SK-N-SH (cell line): Measurements from ENCODE around the gene TTC38. TPM values are rescaled to one million over a fixed set of nuclear protein-coding genes. Genes with fewer than 3 reads are reported as not detected.

ENCODE experiments used
- CTCF ChIA-PET: fragments of 300-600, 350-600 bp; formaldehyde crosslinking; extraction: SDS; loops from one replicate; lab custom pipeline; 2021; lab: Yijun Ruan, JAX
- POLR2A ChIA-PET: fragments of 350-600 bp; sonication (Branson Sonifier 250); formaldehyde crosslinking; extraction: SDS; loops from one replicate; lab custom pipeline; 2020; ENCODE audit warnings: antibody characterized with exemption, inconsistent platforms; lab: Yijun Ruan, JAX
- DNase-seq: peaks from one replicate; pipeline ENCODE4 v3.0.0; 2012
- H2AFZ ChIP-seq: fragments of 200-600 bp; sonication (generic); 2 replicates; pipeline ENCODE4 v1.8.1; 2016; ENCODE audit warnings: antibody characterized with exemption, mild to moderate bottlenecking, low read depth
- H3F3A ChIP-seq: fragments of 200-600 bp; sonication (generic); replicated peaks from 2 replicates; pipeline ENCODE3; 2016; ENCODE audit warnings: antibody characterized with exemption, mild to moderate bottlenecking; ENCODE audit not compliant: insufficient read depth
- H3K27ac ChIP-seq, 2 experiments: fragments of 200-500 bp in 1 of 2; fragments of 200-600 bp in 1 of 2; sonication (Bioruptor generic) in 1 of 2; sonication (generic), shearing (Covaris generic) in 1 of 2; 2 replicates each; pipeline versions ENCODE4 v1.5.1 to v1.6.1; 2014 to 2016; ENCODE audit warnings: low read depth in 2 of 2, inconsistent platforms in 1 of 2, low read length in 1 of 2, mild to moderate bottlenecking in 1 of 2, mixed read lengths in 1 of 2
- H3K27me3 ChIP-seq: fragments of 200-600 bp; sonication (generic), shearing (Covaris generic); 2 replicates; pipeline ENCODE4 v1.6.1; 2016; ENCODE audit warnings: mixed run types; ENCODE audit not compliant: insufficient read depth
- H3K36me3 ChIP-seq, 2 experiments: fragments of 200-500 bp in 1 of 2; fragments of 200-600 bp in 1 of 2; sonication (Bioruptor generic) in 1 of 2; sonication (generic) in 1 of 2; replicated peaks in 1 of 2; 2 replicates each; pipeline versions ENCODE3 to v1.5.1; 2014 to 2016; ENCODE audit warnings: low read length in 1 of 2, mild to moderate bottlenecking in 1 of 2; ENCODE audit not compliant: insufficient read depth in 2 of 2, control insufficient read depth in 1 of 2
- H3K4me1 ChIP-seq, 2 experiments: fragments of 200-500 bp in 1 of 2; fragments of 200-600 bp in 1 of 2; sonication (Bioruptor generic) in 1 of 2; sonication (generic), shearing (Covaris generic) in 1 of 2; 2 replicates each; pipeline versions ENCODE4 v1.5.1 to v1.6.1; 2014 to 2016; ENCODE audit warnings: low read depth in 1 of 2, low read length in 1 of 2, mixed run types in 1 of 2; ENCODE audit not compliant: insufficient read depth in 2 of 2, control insufficient read depth in 1 of 2
- H3K4me2 ChIP-seq: fragments of 200-600 bp; sonication (generic), shearing (Covaris generic); 2 replicates; pipeline ENCODE4 v1.6.1; 2017; ENCODE audit warnings: mixed run types
- H3K4me3 ChIP-seq, 2 experiments: fragments of 200-500 bp in 1 of 2; fragments of 200-600 bp in 1 of 2; sonication (Bioruptor generic) in 1 of 2; sonication (generic), shearing (Covaris generic) in 1 of 2; 2 replicates each; pipeline versions ENCODE4 v1.5.1 to v1.8.1; 2014 to 2016; ENCODE audit warnings: low read depth in 2 of 2, inconsistent platforms in 1 of 2, low read length in 1 of 2, mild to moderate bottlenecking in 1 of 2, mixed read lengths in 1 of 2, moderate library complexity in 1 of 2
- H3K79me2 ChIP-seq: fragments of 200-600 bp; sonication (generic); 2 replicates; pipeline ENCODE4 v1.8.1; 2017; ENCODE audit warnings: mild to moderate bottlenecking; ENCODE audit not compliant: insufficient read depth
- H3K9ac ChIP-seq: fragments of 200-600 bp; sonication (generic); 2 replicates; pipeline ENCODE4 v1.6.1; 2017; ENCODE audit warnings: mixed run types
- H3K9me2 ChIP-seq: fragments of 200-600 bp; sonication (generic); 2 replicates; pipeline ENCODE4 v1.6.1; 2017; ENCODE audit warnings: mixed run types
- H3K9me3 ChIP-seq: fragments of 200-600 bp; sonication (generic); 2 replicates; pipeline ENCODE4 v1.6.1; 2017; ENCODE audit warnings: mixed run types, mild to moderate bottlenecking, moderate library complexity
- H4K20me1 ChIP-seq: fragments of 200-600 bp; sonication (generic); 2 replicates; pipeline ENCODE4 v1.6.1; 2017; ENCODE audit warnings: mild to moderate bottlenecking, mixed run types; ENCODE audit not compliant: insufficient read depth
- ELF1 ChIP-seq: IDR thresholded peaks from 2 replicates; pipeline ENCODE4 v1.4.0; 2012
- FOXM1 ChIP-seq: IDR thresholded peaks from 2 replicates; pipeline ENCODE4 v1.4.0; 2012; ENCODE audit warnings: low read depth, mild to moderate bottlenecking
- JUND ChIP-seq: IDR thresholded peaks from 2 replicates; pipeline ENCODE4 v1.4.0; 2012
- MEF2A ChIP-seq: IDR thresholded peaks from 2 replicates; pipeline ENCODE4 v1.4.0; 2012; ENCODE audit warnings: low read depth, borderline replicate concordance
- MXI1 ChIP-seq: IDR thresholded peaks from 2 replicates; pipeline ENCODE4 v1.6.1; 2012; ENCODE audit warnings: mild to moderate bottlenecking, low read depth, low read length, improper control_type of control experiment
- NFIC ChIP-seq: IDR thresholded peaks from 2 replicates; pipeline ENCODE4 v1.4.0; 2012; ENCODE audit warnings: borderline replicate concordance
- RFX5 ChIP-seq: IDR thresholded peaks from 2 replicates; pipeline ENCODE4 v1.6.1; 2012; ENCODE audit warnings: mild to moderate bottlenecking, improper control_type of control experiment, low read length
- SIN3A ChIP-seq: IDR thresholded peaks from 2 replicates; pipeline ENCODE4 v1.6.1; 2012; ENCODE audit warnings: low read depth, mild to moderate bottlenecking, low read length, moderate library complexity, borderline replicate concordance
- TAF1 ChIP-seq: IDR thresholded peaks from 2 replicates; pipeline ENCODE4 v1.6.1; 2012; ENCODE audit warnings: low read depth, mild to moderate bottlenecking, low read length, moderate library complexity, borderline replicate concordance
- TCF12 ChIP-seq: IDR thresholded peaks from 2 replicates; pipeline ENCODE4 v1.4.0; 2012
- WGBS: methylation state at CpG from one replicate; pipeline ENCODE4 v1.1.6; 2017; ENCODE audit warnings: low lambda C conversion rate; 5-methylcytosine and 5-hydroxymethylcytosine counted together
- polyA plus RNA-seq, 3 experiments: library from polyadenylated mRNA; depleted of rRNA; stranded (reverse); fragments of >200 nt; gene quantifications; 2 replicates each; pipeline ENCODE4 v1.2.3, GENCODE V29; 2012
- TF ChIP-seq, protein P1 (sequence below): IDR thresholded peaks from 2 replicates; pipeline ENCODE4 v1.6.1; 2012; ENCODE audit warnings: mild to moderate bottlenecking, low read depth, low read length, moderate library complexity
- TF ChIP-seq, protein P2 (sequence below): IDR thresholded peaks from 2 replicates; pipeline ENCODE4 v1.4.0; 2012; ENCODE audit warnings: low read depth, borderline replicate concordance
- TF ChIP-seq, protein P3 (sequence below): IDR thresholded peaks from 2 replicates; pipeline ENCODE4 v1.4.0; 2012; ENCODE audit warnings: low read depth, borderline replicate concordance
- TF ChIP-seq, protein P4 (sequence below): fragments of 150-350 bp; IDR thresholded peaks from 2 replicates; pipeline ENCODE4 v1.6.1; 2017; ENCODE audit warnings: antibody characterized with exemption, low read length, low read depth, borderline replicate concordance
- TF ChIP-seq, protein P5 (sequence below): fragments of 150-350 bp; IDR thresholded peaks from 2 replicates; pipeline ENCODE4 v1.6.1; 2016; ENCODE audit warnings: mild to moderate bottlenecking, low read depth, low read length

Gene TTC38
- polyA plus RNA-seq, 1 of the 3 experiments (the other 2 are of a cell fraction): 24.0 TPM

DNA sequence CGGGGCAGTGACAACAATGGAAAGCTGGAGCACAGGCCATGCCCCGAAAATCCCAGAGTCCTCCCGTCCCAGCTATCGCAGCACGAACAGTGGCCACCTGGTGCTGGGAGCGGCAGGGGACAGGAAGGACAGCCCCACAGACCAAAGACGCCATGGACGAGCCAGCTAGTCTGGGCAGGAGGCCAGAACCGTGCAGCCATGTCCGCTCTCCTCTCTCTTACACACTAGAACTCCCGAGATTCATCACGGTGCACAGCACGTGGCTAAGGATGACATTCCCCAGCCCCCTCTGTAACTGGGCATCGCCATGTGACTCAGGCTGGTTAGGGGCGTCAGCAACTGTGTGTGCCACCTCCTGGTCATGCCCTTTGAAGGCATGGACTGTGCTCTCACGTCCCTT lies 22.3 kb upstream of the TTC38 start (continued):
- no peak for TF ChIP-seq MEF2A
- TF ChIP-seq, protein P1, sequence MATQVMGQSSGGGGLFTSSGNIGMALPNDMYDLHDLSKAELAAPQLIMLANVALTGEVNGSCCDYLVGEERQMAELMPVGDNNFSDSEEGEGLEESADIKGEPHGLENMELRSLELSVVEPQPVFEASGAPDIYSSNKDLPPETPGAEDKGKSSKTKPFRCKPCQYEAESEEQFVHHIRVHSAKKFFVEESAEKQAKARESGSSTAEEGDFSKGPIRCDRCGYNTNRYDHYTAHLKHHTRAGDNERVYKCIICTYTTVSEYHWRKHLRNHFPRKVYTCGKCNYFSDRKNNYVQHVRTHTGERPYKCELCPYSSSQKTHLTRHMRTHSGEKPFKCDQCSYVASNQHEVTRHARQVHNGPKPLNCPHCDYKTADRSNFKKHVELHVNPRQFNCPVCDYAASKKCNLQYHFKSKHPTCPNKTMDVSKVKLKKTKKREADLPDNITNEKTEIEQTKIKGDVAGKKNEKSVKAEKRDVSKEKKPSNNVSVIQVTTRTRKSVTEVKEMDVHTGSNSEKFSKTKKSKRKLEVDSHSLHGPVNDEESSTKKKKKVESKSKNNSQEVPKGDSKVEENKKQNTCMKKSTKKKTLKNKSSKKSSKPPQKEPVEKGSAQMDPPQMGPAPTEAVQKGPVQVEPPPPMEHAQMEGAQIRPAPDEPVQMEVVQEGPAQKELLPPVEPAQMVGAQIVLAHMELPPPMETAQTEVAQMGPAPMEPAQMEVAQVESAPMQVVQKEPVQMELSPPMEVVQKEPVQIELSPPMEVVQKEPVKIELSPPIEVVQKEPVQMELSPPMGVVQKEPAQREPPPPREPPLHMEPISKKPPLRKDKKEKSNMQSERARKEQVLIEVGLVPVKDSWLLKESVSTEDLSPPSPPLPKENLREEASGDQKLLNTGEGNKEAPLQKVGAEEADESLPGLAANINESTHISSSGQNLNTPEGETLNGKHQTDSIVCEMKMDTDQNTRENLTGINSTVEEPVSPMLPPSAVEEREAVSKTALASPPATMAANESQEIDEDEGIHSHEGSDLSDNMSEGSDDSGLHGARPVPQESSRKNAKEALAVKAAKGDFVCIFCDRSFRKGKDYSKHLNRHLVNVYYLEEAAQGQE: no peak
- no peak for TF ChIP-seq RFX5
- TF ChIP-seq, protein P2, sequence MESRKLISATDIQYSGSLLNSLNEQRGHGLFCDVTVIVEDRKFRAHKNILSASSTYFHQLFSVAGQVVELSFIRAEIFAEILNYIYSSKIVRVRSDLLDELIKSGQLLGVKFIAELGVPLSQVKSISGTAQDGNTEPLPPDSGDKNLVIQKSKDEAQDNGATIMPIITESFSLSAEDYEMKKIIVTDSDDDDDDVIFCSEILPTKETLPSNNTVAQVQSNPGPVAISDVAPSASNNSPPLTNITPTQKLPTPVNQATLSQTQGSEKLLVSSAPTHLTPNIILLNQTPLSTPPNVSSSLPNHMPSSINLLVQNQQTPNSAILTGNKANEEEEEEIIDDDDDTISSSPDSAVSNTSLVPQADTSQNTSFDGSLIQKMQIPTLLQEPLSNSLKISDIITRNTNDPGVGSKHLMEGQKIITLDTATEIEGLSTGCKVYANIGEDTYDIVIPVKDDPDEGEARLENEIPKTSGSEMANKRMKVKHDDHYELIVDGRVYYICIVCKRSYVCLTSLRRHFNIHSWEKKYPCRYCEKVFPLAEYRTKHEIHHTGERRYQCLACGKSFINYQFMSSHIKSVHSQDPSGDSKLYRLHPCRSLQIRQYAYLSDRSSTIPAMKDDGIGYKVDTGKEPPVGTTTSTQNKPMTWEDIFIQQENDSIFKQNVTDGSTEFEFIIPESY: no peak

DNA sequence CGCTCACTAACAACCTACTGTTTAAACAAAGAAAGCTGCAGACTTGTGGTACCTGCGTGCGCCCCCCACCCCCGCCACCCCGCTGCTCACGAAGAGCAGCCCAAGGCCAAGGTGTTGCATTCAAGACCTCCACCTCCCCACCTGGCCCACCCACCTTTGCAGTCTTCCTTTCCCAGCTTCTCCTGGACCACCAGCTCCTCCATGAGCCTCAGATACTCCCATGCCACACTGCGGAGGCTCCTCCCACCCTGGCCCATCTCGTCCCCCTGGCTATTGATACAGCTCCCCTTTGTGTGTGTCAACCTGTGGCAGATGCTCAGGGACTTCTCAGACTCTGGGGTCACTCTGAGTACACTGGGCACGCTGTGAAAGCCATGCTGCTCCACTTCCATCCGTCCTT lies 21.6 kb upstream of the TTC38 start:
- WGBS: 99% methylated on average over 10 of the region's 10 CpGs
- H3K79me2 ChIP-seq: peaks cover 30% of the 10 kb centered on the region
- no peak for TF ChIP-seq NFIC
- no peak for TF ChIP-seq RFX5
- TF ChIP-seq MXI1: no peak
- no peak for TF ChIP-seq TCF12
- TF ChIP-seq ELF1: no peak
- TF ChIP-seq, protein P3, sequence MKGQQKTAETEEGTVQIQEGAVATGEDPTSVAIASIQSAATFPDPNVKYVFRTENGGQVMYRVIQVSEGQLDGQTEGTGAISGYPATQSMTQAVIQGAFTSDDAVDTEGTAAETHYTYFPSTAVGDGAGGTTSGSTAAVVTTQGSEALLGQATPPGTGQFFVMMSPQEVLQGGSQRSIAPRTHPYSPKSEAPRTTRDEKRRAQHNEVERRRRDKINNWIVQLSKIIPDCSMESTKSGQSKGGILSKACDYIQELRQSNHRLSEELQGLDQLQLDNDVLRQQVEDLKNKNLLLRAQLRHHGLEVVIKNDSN: no peak
- no peak for TF ChIP-seq JUND
- no peak for TF ChIP-seq FOXM1
- TF ChIP-seq, protein P4, sequence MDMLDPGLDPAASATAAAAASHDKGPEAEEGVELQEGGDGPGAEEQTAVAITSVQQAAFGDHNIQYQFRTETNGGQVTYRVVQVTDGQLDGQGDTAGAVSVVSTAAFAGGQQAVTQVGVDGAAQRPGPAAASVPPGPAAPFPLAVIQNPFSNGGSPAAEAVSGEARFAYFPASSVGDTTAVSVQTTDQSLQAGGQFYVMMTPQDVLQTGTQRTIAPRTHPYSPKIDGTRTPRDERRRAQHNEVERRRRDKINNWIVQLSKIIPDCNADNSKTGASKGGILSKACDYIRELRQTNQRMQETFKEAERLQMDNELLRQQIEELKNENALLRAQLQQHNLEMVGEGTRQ: no peak
- no peak for TF ChIP-seq TAF1
- TF ChIP-seq, protein P5, sequence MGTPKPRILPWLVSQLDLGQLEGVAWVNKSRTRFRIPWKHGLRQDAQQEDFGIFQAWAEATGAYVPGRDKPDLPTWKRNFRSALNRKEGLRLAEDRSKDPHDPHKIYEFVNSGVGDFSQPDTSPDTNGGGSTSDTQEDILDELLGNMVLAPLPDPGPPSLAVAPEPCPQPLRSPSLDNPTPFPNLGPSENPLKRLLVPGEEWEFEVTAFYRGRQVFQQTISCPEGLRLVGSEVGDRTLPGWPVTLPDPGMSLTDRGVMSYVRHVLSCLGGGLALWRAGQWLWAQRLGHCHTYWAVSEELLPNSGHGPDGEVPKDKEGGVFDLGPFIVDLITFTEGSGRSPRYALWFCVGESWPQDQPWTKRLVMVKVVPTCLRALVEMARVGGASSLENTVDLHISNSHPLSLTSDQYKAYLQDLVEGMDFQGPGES: no peak
- no peak for TF ChIP-seq SIN3A
- TF ChIP-seq, all 33 proteins: peak for 0
- Histone ChIP-seq H3K27ac (peak overlapping the region in 1 of 2 experiments; percentile 88; a peak in 2 of 4 replicates), H2AFZ (no peak overlapping the region), H4K20me1 (no peaks in the 10 kb centered on the region), H3K4me3 (no peak overlapping the region), H3K27me3 (no peaks in the 10 kb centered on the region), H3K9me2 (no peaks in the 10 kb centered on the region), H3K36me3 (peaks cover 0 to 18% of the 10 kb centered on the region in 2 experiments), H3K9ac (no peak overlapping the region), H3K4me1 (peaks cover 0 to 80% of the 10 kb centered on the region in 2 experiments; a peak in 3 of 4 replicates), H3K4me2 (no peak overlapping the region), H3K9me3 (no peaks in the 10 kb centered on the region), H3F3A (no peaks in the 10 kb centered on the region)
- no peak for DNase-seq
- ChIA-PET POLR2A (interaction anchor here (2.1 kb wide), 1 partner anchor 22 kb away, joined by 6 read pairs; the partner anchor contains the start of gene TTC38), CTCF (interaction anchor here (0.8 to 2.6 kb wide), 2 partner anchors 54 to 124 kb away, joined by 3 to 10 read pairs; no protein-coding TSS in a partner anchor)
